HepG2 (cell line): ENCODE results near the gene HLA-DQA1. TPM values are rescaled to one million over a fixed set of nuclear protein-coding genes. Genes with fewer than 3 reads are reported as not detected.

Source experiments
- ATAC-seq: fragments of 200-7000 bp; cut with Tn5 transposase; 3 replicates; pipeline ENCODE4 v1.9.1; 2020; ENCODE audit warnings: mild to moderate bottlenecking, moderate library complexity
- BruUV-seq: library from RNA; stranded (reverse); fragments of 400-500 nt; replicated peaks from 2 replicates; lab custom pipeline; 2021; lab: Mats Ljungman, UMichigan
- CTCF ChIA-PET: fragments of 300-600 bp; formaldehyde crosslinking; extraction: SDS; loops from one replicate; lab custom pipeline; 2021; ENCODE audit warnings: low total read pairs, inconsistent platforms, low intra/inter-chr PET ratio; lab: Yijun Ruan, JAX
- POLR2A ChIA-PET: fragments of 350-600 bp; sonication (Branson Sonifier 250); formaldehyde crosslinking; loops from one replicate; lab custom pipeline; 2020; ENCODE audit warnings: antibody characterized with exemption, inconsistent platforms; lab: Yijun Ruan, JAX
- DNase-seq: peaks from one replicate; pipeline ENCODE4 v3.0.0-alpha.2; 2015; ENCODE audit warnings: low spot score
- FAIRE-seq: peaks from 3 replicates; lab custom pipeline; 2011; peaks lifted over from hg19 to GRCh38; lab: Jason Lieb, UNC
- H2AFZ ChIP-seq: one replicate; pipeline ENCODE4 v1.6.1; 2011; ENCODE audit warnings: low read length, inconsistent platforms
- H3K27ac ChIP-seq: fragments of 300-600 bp; 3 replicates; pipeline ENCODE4 v1.8.0; 2011; ENCODE audit warnings: mixed run types, mild to moderate bottlenecking, mixed read lengths, low read length, inconsistent platforms; ENCODE audit not compliant: insufficient read depth; ENCODE audit errors: extremely low read length
- H3K27me3 ChIP-seq, 2 experiments: fragments of 200-600 bp in 1 of 2; 2 replicates in 1 of 2; 3 replicates in 1 of 2; pipeline versions ENCODE4 v1.6.0 to v1.8.0; 2011; ENCODE audit warnings: low read length in 2 of 2, mild to moderate bottlenecking in 2 of 2, moderate library complexity in 2 of 2, inconsistent platforms in 1 of 2; ENCODE audit not compliant: insufficient read depth in 2 of 2, control insufficient read depth in 1 of 2
- H3K36me3 ChIP-seq, 2 experiments: fragments of 200-600 bp in 1 of 2; replicated peaks in 1 of 2; 2 replicates in 1 of 2; 3 replicates in 1 of 2; pipeline versions ENCODE4 v1.5.1 to v1.8.0; 2011; ENCODE audit warnings: low read length in 2 of 2, inconsistent platforms in 1 of 2; ENCODE audit not compliant: insufficient read depth in 2 of 2, control insufficient read depth in 1 of 2
- H3K4me1 ChIP-seq: 2 replicates; pipeline ENCODE4 v1.5.1; 2012; ENCODE audit warnings: low read length, inconsistent platforms; ENCODE audit not compliant: insufficient read depth
- H3K4me2 ChIP-seq: 2 replicates; pipeline ENCODE4 v1.6.0; 2011; ENCODE audit warnings: low read depth, low read length, inconsistent platforms
- H3K4me3 ChIP-seq, 3 experiments: fragments of 200-600 bp in 1 of 3; sonication (generic), shearing (Covaris generic) in 1 of 3; replicated peaks in 1 of 3; 2 replicates each; pipeline ENCODE4 v1.5.1; 2011 to 2016; ENCODE audit warnings: low read length in 3 of 3, inconsistent platforms in 2 of 3, low read depth in 2 of 3, mild to moderate bottlenecking in 2 of 3, control low read depth in 1 of 3, mixed read lengths in 1 of 3; ENCODE audit not compliant: insufficient read depth in 1 of 3
- H3K79me2 ChIP-seq: one replicate; pipeline ENCODE4 v1.6.1; 2011; ENCODE audit warnings: low read length, inconsistent platforms; ENCODE audit not compliant: insufficient read depth
- H3K9ac ChIP-seq: 2 replicates; pipeline ENCODE4 v1.6.0; 2011; ENCODE audit warnings: mild to moderate bottlenecking, low read depth, low read length, inconsistent platforms; ENCODE audit not compliant: insufficient read depth
- H3K9me3 ChIP-seq: 2 replicates; pipeline ENCODE4 v1.5.1; 2012; ENCODE audit warnings: mild to moderate bottlenecking, low read length
- H4K20me1 ChIP-seq: 2 replicates; pipeline ENCODE4 v1.6.0; 2011; ENCODE audit warnings: inconsistent platforms, mild to moderate bottlenecking, low read length, moderate library complexity; ENCODE audit not compliant: insufficient read depth
- CREB1 ChIP-seq, 2 experiments: fragments of 450-650 bp in 1 of 2; IDR thresholded peaks; 2 replicates each; pipeline ENCODE4 v1.6.1; 2016 to 2017; ENCODE audit warnings: control low read depth in 1 of 2, mild to moderate bottlenecking in 1 of 2, missing compliant biosample characterization in 1 of 2, missing genetic modification characterization in 1 of 2
- ZSCAN25 ChIP-seq: sonication (generic); formaldehyde crosslinking; IDR thresholded peaks from 2 replicates; pipeline ENCODE4 v1.8.0; 2022; ENCODE audit warnings: mild to moderate bottlenecking, missing genetic modification reagents
- WGBS: methylation state at CpG from one replicate; pipeline ENCODE4 v1.1.6; 2017; ENCODE audit warnings: low lambda C conversion rate; 5-methylcytosine and 5-hydroxymethylcytosine counted together
- in situ Hi-C: cut with HindIII; loops from 2 replicates; pipeline ENCODE4 v1.10.0; 2017; ENCODE audit warnings: low pct_unique_long_range_greater_than_20kb; ENCODE audit not compliant: extremely low pct_ligation_motif_present
- intact Hi-C: fragments of 100-400 bp; cut with micrococcal nuclease; formaldehyde crosslinking; loops from one replicate; pipeline ENCODE4 v1.10.0; 2022; ENCODE audit not compliant: unreplicated experiment
- polyA plus RNA-seq, 8 experiments: library from polyadenylated mRNA; depleted of rRNA in 3 of 8; stranded (reverse) in 7 of 8; unstranded in 1 of 8; fragments of >200 nt; fragmentation: Illumina TruSeq in 4 of 8; extraction: Trizol in 4 of 8; gene quantifications; 2 replicates each; pipeline versions ENCODE4 v1.2.1 to v1.2.3, GENCODE V29; 2011 to 2016; ENCODE audit warnings: low read depth in 4 of 8, missing spikeins in 1 of 8, mixed read lengths in 1 of 8; ENCODE audit not compliant: insufficient read depth in 1 of 8
- total RNA-seq, 5 experiments: library from RNA; depleted of rRNA; stranded (reverse); fragments of >200 nt; fragmentation: Illumina TruSeq; extraction: Trizol; gene quantifications; 2 replicates each; pipeline ENCODE4 v1.2.3, GENCODE V29; 2016; ENCODE audit warnings: low read depth in 1 of 5
- TF ChIP-seq, protein P1 (sequence below), 2 experiments: IDR thresholded peaks; 2 replicates each; pipeline ENCODE4 v1.6.1; 2011 to 2012; ENCODE audit warnings: low read length in 2 of 2, borderline replicate concordance in 1 of 2, low read depth in 1 of 2, mild to moderate bottlenecking in 1 of 2, moderate library complexity in 1 of 2

HLA-DQA1 gene
- total and polyA plus RNA-seq, 2 of the 13 experiments (the other 11 are each of a cell fraction or from before 2014, with no cell fraction given) = not detected

DNA sequence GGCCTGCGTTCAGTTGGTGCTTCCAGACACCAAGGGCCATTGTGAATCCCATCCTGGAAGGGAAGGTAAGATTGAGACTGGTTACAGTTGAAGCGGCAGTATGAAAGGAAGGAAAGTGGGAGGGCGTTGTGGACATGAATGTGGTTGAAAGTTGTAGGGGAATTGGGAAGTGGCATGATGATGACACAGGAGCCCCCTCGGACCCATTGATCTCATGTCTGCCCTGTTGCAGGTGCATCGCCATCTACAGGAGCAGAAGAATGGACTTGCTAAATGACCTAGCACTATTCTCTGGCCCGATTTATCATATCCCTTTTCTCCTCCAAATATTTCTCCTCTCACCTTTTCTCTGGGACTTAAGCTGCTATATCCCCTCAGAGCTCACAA lies 5.5 kb downstream of the HLA-DQA1 start (continued):
- TF ChIP-seq, protein P1, sequence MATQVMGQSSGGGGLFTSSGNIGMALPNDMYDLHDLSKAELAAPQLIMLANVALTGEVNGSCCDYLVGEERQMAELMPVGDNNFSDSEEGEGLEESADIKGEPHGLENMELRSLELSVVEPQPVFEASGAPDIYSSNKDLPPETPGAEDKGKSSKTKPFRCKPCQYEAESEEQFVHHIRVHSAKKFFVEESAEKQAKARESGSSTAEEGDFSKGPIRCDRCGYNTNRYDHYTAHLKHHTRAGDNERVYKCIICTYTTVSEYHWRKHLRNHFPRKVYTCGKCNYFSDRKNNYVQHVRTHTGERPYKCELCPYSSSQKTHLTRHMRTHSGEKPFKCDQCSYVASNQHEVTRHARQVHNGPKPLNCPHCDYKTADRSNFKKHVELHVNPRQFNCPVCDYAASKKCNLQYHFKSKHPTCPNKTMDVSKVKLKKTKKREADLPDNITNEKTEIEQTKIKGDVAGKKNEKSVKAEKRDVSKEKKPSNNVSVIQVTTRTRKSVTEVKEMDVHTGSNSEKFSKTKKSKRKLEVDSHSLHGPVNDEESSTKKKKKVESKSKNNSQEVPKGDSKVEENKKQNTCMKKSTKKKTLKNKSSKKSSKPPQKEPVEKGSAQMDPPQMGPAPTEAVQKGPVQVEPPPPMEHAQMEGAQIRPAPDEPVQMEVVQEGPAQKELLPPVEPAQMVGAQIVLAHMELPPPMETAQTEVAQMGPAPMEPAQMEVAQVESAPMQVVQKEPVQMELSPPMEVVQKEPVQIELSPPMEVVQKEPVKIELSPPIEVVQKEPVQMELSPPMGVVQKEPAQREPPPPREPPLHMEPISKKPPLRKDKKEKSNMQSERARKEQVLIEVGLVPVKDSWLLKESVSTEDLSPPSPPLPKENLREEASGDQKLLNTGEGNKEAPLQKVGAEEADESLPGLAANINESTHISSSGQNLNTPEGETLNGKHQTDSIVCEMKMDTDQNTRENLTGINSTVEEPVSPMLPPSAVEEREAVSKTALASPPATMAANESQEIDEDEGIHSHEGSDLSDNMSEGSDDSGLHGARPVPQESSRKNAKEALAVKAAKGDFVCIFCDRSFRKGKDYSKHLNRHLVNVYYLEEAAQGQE (IDR thresholded peaks at IDR 0.05; ENCODE audit: borderline replicate concordance in 1 of 2, low read depth in 1 of 2, low read length in 2 of 2) = no peak
- TF ChIP-seq, all 625 proteins: peak for 0

DNA sequence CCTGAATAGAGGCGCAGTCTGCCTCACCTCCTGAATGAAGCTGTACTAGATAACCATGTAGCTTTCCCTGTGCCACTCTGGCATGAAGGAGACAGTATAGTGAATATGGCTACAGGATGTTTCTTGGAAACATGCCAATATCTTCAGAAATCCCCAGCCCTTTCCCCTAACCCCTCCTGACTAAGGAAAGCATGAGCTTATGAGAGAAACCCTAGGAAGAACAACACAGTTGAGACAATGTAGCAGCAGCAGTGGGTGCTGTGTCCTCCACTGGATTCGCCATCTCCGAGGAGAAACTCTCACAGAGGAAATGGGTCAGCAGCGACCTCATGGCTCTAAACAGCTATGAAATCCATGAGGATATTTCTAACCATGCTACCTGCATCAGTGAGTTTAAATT lies 6.7 kb downstream of the HLA-DQA1 start:
- Histone ChIP-seq H3K9ac (no peak overlapping the region), H4K20me1 (no peaks in the 10 kb centered on the region), H2AFZ (no peak overlapping the region), H3K4me2 (no peak overlapping the region), H3K4me1 (no peaks in the 10 kb centered on the region), H3K4me3 (no peak overlapping the region), H3K9me3 (no peaks in the 10 kb centered on the region), H3K27ac (no peak overlapping the region), H3K36me3 (no peaks in the 10 kb centered on the region), H3K27me3 (peaks cover 0 to 9% of the 10 kb centered on the region in 2 experiments; a peak in 2 of 5 replicates), H3K79me2 (no peaks in the 10 kb centered on the region)
- in situ Hi-C loops = no loop called here
- POLR2A ChIA-PET = no interaction called here
- intact Hi-C loops = no loop called here
- no peak for FAIRE-seq
- no peak for ATAC-seq
- BruUV-seq = no TSS peak
- 2% methylated on average over 4 of the region's 4 CpGs for WGBS
- TF ChIP-seq CREB1 (IDR thresholded peaks at IDR 0.05) (no peak), CREB1 (CRISPR knock-in tag; IDR thresholded peaks at IDR 0.05) (no peak), ZSCAN25 (CRISPR knock-in tag) (no peak)
- CTCF ChIA-PET = no interaction called here
- DNase-seq = no peak
